A549 treated with CpdA at 1 μM for 4 hours (cell line): ENCODE results near the gene GOLGA6D. TPM values are rescaled to one million over a fixed set of nuclear protein-coding genes. Genes with fewer than 3 reads are reported as not detected.

ENCODE experiments used
- total RNA-seq: library from RNA; stranded (reverse); fragments of 200-300 nt; extraction: Qiagen RNA extraction; gene quantifications from 5 replicates; pipeline ENCODE4 v1.2.3, GENCODE V29; 2022; ENCODE audit warnings: low read depth

The GOLGA6D gene
- total RNA-seq = 0.05 TPM in 1 of 5 replicates, not detected in the others

DNA sequence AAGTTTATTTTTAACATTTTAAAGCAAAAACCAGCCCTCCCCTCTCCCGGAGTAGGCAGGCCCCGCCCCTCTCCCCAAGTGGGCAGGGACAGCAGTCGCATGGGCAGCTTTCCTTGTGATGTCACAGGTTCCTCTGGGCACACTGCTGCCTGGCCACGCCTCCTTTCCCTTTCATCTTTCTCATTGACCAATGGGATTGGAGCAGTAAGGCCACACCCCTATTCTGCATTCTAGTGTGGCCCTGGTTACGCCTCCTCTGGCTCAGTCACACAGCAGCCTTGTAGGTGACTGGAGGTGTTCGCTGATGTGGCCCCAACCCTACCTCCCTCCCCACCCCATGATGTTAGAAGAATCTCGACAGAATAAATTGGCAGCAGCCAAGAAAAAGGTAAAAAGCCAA, at the start of gene GOLGA6D:
GOLGA6D (plus strand) TSS at position 264 of the 400 bp plus-strand sequence; CDS start at position 305, 41 bp downstream.

DNA sequence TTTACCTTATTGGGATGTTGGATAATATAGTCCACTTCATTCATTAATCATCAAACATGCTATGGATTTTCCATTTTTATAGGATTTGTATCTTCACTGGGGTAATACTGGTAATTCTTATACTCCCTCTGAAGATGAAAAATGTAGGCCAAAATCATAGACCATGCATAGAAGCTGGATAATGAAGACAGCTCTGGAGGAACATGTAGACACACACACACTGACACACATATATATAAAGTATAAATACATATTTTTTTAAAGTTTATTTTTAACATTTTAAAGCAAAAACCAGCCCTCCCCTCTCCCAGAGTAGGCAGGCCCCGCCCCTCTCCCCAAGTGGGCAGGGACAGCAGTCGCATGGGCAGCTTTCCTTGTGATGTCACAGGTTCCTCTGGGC, 24.6 kb upstream of the GOLGA6D start, which contains the start of gene GOLGA6C:
GOLGA6C (plus strand) TSS at position 301 of the 400 bp plus-strand sequence. CDS start 265 bp downstream, outside the sequence.

DNA sequence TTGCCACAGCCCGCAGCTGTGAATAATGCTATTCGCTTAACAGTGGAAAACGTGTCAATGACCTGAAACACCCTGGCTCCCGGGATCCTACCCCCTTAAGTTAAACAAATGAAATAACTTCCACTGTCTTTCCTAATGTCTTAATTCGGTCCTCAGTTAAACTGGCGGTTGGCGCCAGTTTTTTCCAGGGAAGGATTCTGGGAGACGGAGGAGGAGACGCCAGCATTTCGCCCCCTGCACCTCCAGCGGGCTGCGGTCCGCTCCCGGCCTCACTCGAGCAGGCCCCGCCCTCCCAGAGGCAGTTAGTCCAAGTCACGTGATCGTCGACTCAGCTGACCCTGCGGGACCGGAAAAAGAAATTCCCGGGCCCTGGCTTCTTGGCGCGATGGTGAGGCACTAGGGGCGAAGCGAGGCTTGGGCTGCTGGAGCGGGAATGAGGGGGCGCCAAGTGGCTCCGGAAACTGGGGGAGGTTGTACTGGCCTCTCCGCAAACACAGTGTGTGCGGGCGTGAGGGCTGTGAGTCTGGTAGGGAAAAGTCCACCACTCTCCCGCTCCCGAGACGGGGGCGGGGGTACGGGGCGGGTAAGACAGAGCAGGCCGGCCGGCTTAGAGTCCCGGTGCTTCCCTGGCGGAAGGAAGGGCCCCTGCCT, 53.2 kb downstream of the GOLGA6D start, which contains the start of gene COMMD4:
COMMD4 (plus strand) TSS at position 359 of the 651 bp plus-strand sequence; CDS start at position 386, 27 bp downstream.

Other genes starting within 250 kb of the GOLGA6D start
- gene C15orf39, start 81.0 kb upstream of the GOLGA6D start, total RNA-seq = 25.0 to 31.7 TPM (median 30.1 TPM) in 5 replicates
- 0.05 TPM in 1 of 5 replicates, not detected in the others for gene GOLGA6C, start 24.5 kb upstream of the GOLGA6D start, total RNA-seq
- gene COMMD4, start 53.2 kb downstream of the GOLGA6D start, total RNA-seq = 167 to 194 TPM (median 184 TPM) in 5 replicates
- 1.9 to 3.5 TPM (median 2.2 TPM) in 5 replicates for gene NEIL1, start 64.2 kb downstream of the GOLGA6D start, total RNA-seq
- 64.3 to 95.6 TPM (median 73.4 TPM) in 5 replicates for gene MAN2C1, start 85.8 kb downstream of the GOLGA6D start, total RNA-seq
- 25.8 to 38.2 TPM (median 33.5 TPM) in 5 replicates for gene SIN3A, start 168.9 kb downstream of the GOLGA6D start, total RNA-seq